Astrocyte of the hippocampus (primary cell): Measurements from ENCODE around the gene NUDT19.
"Not testable (repeated sequence)": the region's sequence is repeated elsewhere in the genome, so short reads cannot be mapped to it uniquely, and the experiment has no call there.

ENCODE experiments used
- DNase-seq: peaks from one replicate; pipeline ENCODE4 v3.0.0; 2011; ENCODE audit warnings: low read depth, low spot score

Gene NUDT19

DNA sequence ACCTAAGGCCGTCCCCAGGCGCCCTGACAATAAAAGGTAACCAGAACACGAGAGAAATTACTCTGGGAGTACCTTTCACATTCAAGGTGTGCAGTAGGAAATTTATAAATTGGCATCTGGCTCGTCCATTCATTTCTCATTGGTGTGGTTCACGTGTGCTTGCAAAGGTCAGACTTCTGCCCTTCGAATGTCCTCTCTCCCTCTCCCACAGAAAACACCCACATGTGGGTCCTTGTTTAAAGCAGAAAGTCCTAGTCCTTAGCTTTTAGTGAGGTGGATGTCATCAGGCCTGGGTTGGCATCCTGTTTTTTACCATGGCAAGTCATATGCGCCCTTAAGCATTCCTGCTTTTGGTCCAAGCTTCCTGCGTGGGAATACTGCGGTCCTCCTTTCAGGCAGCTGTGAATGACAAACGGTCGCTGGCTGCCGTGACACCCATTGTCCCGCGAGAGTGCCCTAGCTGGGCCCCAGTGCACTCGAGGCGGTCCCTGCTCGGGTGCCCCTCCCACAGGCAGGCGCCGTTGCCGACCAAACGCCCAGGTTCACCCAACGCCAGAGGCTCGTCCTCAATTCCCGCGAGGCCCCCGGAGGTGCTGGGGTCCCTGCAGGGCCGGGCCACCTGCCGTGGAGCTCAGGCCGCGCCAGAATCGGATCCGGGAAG is at the start of gene NUDT19:
Gene NUDT19 (plus strand): TSS at position 531 of the 661 bp plus-strand sequence. CDS start 140 bp downstream, outside the sequence.
- peak; percentile 93 for DNase-seq

DNA sequence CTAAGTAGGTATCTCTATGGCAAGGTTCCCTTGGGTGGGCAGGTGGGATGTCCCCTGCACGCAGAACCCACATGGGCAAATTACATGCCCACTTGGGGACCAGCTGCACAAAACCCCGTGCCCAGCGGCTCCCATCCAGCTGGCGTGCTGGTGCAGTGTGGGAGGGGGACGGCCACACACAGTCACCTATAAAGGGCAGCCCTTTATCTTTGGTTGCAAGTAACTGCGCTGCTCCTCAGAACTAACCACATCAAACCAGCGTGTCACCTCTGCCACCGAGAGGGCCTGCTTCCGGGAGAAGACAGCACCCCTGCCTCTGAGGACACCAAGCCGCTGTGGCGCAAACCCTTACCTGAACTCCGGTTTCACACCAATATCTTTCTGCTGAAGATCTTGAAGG is 48.9 kb upstream of the NUDT19 start:
- DNase-seq, result no peak

DNA sequence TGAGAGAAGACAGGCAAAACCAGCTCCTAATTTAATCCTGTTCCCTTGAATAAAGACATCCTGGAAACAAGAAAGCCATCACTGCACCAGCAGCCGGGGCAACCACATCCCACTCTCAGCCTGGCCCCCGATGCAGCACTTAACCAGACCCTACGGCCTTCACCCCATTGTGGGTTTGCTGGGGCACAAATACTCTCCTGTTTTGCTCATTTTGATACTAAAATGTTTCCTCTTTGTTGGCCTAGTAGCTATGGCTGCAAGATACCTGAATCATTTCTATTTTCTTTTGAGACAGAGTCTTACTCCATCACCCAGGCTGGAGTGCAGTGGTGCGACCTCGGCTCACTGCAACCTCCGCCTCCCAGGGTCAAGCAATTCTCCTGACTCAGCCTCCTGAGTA is 45.1 kb upstream of the NUDT19 start:
- no peak for DNase-seq

GRCh38 chr19:32647361-32647760 is 44.3 kb upstream of the NUDT19 start:
- no peak for DNase-seq

DNA sequence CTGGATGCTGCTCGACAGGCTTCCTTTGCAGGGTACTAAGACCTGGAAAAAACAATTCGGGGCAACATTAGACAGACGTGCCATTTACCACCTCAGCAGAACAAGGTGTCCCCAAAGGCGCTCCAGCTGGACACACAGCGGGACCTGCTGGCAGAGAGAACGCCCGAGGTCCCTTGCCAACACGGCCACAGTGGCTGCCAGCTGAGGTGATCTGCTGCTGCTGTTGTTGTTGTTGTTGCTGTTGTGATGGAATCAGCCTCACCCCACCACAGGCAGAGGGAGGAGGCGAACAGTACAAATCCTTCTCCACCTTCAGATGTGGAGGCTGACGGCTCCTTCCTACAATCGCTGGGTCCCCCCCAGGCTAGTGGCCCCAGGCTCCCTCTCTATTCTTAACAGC is 41.9 kb upstream of the NUDT19 start:
- DNase-seq, result no peak

DNA sequence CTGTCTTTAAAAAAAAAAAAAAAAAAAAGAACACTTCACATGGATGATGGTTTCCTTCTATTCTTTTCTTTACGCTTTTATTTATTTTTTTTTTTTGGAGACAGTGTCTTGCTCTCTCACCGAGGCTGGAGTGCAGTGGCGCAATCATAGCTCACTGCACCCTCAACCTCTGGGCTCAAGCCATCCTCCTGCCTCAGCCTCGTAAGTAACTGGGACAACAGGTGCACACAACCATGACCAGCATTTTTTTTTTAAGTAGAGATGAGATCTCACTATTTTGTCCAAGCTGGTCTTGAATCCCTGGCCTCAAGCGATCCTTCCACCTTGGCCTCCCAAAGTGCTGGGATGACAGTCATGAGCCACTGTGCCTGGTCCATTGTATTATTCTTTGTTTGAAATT is 41.0 kb upstream of the NUDT19 start:
- no peak for DNase-seq

GRCh38 chr19:32651729-32652140 is 39.9 kb upstream of the NUDT19 start:
- DNase-seq, result peak; percentile 65

DNA sequence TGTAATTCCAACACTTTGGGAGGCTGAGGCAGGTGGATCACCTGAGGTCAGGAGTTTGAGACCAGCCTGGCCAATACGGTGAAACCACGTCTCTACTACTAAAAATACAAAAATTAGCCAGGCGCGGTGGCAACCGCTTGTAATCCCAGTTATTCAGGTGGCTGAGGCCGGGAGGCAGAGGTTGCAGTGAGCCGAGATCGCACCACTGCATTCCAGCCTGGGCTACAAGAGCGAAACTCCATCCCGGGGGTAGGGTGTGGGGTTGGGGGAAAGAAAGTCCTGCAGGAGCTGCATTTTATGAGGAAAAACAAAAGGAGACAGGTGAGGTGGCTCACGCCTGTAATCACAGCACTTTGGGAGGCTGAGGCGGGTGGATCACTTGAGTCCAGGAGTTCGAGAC is 39.3 kb upstream of the NUDT19 start:
- DNase-seq, result not testable (repeated sequence)

DNA sequence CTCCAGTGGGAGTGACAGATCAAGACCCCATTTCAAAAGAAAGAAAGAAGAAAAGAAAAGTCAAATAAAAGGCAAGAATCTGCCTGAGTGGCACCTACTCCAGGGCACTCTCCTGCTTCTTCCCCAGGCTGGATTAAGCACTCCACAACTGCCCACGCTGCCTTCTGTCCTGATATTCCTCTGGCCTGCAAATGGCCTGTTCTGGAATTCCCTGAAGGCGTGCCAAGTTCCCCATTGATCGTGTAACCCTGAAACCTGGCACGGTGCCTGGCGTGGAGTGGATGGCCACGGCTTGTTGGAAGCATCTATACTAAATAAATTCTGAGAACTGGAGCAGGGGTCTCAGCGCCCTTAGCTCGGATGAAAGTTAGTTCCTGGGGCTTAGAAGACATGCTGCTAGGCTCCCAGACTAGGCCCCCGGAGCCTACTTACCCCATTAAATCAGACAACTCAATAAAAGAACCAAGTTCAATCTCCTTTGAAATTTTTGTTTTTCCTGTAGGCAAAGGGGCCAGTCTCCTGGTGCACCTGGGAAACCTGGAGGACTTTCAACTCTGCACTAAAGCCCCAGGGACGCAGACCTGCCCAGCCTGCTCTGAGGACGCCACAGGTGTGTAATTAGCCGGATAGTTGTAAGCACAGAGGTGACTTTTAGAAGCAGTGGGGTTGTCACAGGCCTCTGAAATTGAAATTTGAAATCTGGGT is 38.6 kb upstream of the NUDT19 start:
- DNase-seq, result peak; percentile 89

DNA sequence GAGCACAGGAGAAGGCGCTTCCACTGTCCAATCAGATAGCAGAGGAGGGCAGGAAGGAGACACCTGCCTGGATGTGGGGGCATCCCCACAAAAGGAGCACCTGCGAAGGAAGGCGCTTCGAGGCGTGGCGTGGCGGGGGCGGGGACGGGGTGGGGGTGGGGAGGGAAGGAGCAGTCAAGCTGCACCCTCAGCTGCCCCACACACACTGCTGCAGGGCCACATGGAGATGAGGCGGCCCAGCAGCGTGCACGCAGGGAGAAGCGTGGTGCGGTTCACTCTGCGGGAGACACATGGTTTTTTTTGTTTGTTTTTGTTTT is 38.1 kb upstream of the NUDT19 start:
- DNase-seq, result no peak

DNA sequence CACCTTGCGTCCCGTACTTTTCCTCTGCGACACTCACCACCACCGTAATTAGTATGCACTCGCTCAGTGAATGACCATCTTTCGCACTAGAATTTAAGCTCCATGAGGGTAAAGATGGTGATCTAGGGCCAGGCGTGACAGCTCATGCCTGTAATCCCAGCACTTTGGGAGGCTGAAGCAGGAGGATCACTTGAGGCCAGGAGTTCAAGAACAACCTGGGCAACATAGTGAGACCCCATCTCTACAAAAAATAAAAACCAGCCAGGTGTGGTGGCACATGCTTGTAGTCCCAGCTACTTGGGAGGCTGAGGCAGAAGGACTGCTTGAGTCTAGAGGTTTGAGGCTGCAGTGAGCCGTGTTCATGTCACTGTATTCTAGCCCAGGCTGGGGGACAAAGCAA is 35.2 kb upstream of the NUDT19 start:
- not testable (repeated sequence) for DNase-seq

DNA sequence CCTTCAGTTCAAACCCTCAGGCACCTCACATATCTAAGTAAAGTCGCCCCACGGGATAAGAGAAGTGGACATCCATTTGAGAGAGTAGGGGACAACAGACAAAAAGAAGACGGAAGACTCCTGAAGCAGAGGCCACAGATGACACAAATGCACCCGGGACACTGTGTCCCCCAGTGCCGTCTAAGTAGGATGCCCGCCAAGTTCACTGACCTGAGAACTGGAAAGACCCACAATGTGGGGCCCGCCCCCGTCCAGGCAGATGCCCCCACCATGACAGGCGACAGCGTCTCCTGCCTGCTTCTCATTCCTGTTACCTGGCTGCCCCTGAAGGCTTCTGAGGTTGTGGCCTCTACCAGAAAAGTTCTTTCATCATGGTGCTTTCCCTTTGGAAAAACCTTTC is 33.5 kb upstream of the NUDT19 start:
- DNase-seq, result no peak

GRCh38 chr19:32658527-32658926 is 33.1 kb upstream of the NUDT19 start:
- DNase-seq, result no peak

GRCh38 chr19:32661318-32661717 is 30.3 kb upstream of the NUDT19 start:
- DNase-seq, result no peak

DNA sequence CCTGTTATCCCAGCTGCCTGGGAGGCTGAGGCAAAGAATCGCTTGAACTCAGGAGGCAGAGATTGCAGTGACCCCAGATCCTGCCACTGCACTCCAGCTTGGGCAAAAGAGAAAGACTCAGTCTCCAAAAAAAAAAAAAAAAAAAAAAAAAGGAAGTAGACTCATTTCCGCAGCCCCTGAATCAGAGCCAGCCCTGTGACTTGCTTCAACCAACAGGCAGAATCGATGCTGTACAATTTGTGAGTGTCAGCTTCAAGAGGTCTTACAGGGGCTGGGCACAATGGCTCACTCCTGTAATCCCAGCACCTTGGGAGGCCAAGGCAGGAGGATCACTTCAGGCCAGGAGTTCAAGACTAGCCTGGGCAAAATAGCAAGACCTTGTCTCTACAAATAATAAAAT is 29.4 kb upstream of the NUDT19 start:
- DNase-seq, result peak; percentile 11

DNA sequence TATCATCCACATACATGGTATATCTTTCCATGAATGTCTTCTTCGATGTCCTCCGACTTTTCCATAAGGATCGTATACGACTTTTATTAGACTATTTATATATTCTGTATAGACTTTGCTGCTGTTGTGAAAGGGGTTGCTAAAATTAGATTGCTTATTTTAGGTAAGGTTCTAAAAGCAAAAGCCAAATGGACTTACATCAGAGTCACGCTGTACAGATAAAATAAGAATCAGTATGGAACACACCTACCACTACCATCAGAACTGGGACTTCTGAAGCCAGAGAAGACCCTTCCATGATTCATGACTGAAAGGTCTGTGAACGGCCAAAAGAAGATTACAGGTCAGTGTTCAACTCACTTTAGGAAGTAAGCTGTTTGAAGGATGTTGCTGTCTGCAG is 25.5 kb upstream of the NUDT19 start:
- DNase-seq, result no peak

- no peak for DNase-seq
Observed at GRCh38 chr19:32669310-32669709, 22.3 kb upstream of the NUDT19 start.

GRCh38 chr19:32671883-32672593 is 19.6 kb upstream of the NUDT19 start:
- peak; percentile 30 for DNase-seq

GRCh38 chr19:32672841-32673240 is 18.8 kb upstream of the NUDT19 start:
- DNase-seq, result no peak

DNA sequence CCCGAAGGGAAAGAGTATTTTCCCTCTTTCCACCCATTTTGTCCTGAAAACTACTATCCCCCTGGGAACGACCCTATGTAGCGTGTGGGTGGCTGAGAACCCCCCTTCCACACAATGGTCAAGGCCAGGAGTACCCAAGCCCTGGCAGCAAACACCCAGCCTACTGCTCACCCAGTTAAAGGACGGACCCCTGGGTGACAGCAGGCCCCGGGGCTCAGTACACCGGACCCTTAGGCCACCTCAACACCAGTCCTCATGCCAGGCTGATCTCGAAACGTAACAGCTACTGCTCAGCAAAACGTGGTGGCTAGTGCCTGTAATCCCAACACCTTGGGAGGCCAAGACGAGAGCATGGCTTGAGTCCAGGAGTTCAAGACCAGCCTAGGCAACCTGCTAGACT is 18.0 kb upstream of the NUDT19 start:
- no peak for DNase-seq

GRCh38 chr19:32674153-32674930 is 17.3 kb upstream of the NUDT19 start:
- DNase-seq, result peak; percentile 35
